Choroid plexus epithelial cell (primary cell): Measurements from ENCODE around the gene ZNF503.

Experiments
- DNase-seq: peaks from one replicate; pipeline ENCODE4 v3.0.0-alpha.2; 2010; ENCODE audit warnings: low read depth
- H3K4me3 ChIP-seq: 2 replicates; pipeline ENCODE4 v1.5.1; 2011; ENCODE audit warnings: low read depth, mild to moderate bottlenecking, control low read depth, low read length, moderate library complexity
- CTCF ChIP-seq: conservative IDR thresholded peaks from 2 replicates; pipeline ENCODE4 v1.5.1; 2011; ENCODE audit warnings: low read depth, mild to moderate bottlenecking, control low read depth, inconsistent platforms, low read length, moderate library complexity

The ZNF503 gene

DNA sequence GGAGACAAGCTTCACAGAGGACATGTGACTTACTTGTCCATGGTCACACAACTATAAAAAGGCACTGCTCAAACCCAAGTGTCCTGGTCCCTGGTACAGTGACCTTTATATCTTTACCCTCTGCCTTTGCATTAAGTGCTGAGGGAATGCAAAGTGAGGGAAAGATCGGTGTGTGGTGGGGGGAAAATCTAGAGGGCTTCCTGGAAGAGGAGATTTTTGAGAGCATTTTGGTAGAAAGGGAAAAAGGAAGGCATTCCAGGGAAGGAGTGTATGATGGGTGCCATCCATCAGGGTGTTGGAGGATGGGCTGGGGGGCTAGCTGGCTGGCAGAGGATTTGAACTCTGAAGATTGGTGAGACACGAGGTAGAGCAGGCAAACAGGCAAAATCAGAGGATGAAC lies 9.3 kb downstream of the ZNF503 start:
- no peak for TF ChIP-seq CTCF
- DNase-seq = no peak
- no peak overlapping the region for H3K4me3 ChIP-seq

DNA sequence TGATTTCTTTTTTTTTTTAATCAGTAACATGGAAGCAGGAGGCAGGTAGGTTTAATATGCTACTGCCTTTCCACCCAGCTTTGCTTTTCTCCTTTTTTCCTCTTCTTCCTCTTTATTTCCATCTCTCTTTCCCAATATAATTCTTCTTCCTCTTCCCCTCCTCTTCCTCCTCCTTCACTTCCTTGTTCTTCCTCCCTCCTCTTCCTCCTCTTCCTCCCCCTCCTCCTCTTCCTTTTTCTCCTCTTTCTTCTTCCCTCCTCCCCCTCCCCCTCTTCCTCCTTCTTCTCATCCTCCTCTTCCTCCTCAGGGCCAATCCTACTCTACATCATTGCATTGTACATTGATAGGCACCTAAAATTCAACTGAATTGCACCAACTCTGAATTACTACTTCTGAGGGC lies 11.4 kb downstream of the ZNF503 start:
- H3K4me3 ChIP-seq = no peak overlapping the region
- no peak for TF ChIP-seq CTCF
- DNase-seq = no peak

- no peak for TF ChIP-seq CTCF
- no peak for DNase-seq
- H3K4me3 ChIP-seq = no peak overlapping the region
Observed at GRCh38 chr10:75388082-75388481, 13.5 kb downstream of the ZNF503 start.

DNA sequence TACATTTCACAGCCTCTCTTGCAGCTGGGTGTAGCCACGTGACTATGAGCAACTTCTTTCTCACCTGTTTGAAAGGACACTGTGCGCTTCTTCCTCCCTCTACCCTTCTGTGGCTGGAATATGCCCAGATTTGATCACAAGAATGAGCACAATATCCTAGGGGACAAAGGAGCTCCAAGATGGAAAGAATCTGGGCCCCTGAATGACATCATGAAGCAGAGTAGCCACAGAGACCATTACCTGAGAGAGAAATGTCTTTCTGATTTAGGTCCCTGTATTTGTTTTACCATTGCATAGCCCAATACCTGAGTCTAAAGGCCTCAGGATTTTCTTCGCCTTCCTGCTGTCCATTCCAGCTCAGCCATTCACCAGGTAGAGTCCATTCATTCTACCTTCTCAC lies 15.4 kb downstream of the ZNF503 start:
- TF ChIP-seq CTCF = no peak

GRCh38 chr10:75379817-75380216 lies 21.7 kb downstream of the ZNF503 start:
- no peak for TF ChIP-seq CTCF
- H3K4me3 ChIP-seq = no peak overlapping the region
- no peak for DNase-seq

More for the DNA sequence above, 15.4 kb downstream of the ZNF503 start:
- no peak overlapping the region for H3K4me3 ChIP-seq
- DNase-seq = no peak

DNA sequence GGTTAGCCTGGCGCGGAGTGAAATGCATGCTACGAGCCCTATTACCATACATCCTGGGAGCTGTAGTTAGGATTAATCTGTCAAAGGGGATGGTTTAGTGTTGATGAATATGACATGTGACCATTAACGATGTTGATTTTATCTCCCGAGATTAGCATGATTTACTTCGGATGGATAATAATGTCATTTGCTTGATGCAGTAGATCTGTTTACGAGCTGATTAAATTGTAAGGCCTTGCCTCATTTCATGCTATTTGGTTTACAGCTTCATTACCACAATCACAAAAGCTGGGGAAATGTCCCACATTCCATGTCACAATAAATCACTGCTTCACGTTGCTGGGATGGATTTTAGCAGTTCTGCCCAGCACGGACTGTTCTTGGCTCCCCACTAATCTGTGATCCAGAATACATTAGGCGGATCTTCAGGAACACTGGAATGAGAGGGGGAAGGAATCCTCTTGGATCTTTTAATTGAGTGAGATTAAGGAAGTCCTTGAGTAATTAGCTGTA lies 22.3 kb downstream of the ZNF503 start:
- no peak for DNase-seq
- TF ChIP-seq CTCF = no peak
- H3K4me3 ChIP-seq = no peak overlapping the region

DNA sequence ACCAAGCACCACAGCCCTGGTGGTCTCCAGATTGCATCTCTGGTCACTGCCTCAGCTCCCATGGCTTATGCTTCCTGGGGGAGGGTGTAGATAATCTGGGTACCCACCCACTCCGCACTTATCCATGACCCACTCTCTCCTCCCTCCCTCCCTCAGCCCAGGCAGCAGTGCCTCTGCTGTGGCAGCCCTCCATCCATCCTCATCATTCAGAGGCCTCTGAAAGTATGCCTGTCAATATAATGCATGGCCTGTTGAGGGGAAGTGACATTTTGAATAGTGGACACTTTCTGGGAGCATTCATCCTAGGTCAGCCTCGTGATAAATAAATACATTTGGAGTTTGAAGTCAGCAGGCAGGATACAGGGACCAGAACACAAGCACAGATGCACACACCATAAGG lies 23.2 kb downstream of the ZNF503 start:
- DNase-seq = no peak
- TF ChIP-seq CTCF = no peak
- H3K4me3 ChIP-seq = no peak overlapping the region
